ENCODE measurements around the gene ARAP2.

DNA sequence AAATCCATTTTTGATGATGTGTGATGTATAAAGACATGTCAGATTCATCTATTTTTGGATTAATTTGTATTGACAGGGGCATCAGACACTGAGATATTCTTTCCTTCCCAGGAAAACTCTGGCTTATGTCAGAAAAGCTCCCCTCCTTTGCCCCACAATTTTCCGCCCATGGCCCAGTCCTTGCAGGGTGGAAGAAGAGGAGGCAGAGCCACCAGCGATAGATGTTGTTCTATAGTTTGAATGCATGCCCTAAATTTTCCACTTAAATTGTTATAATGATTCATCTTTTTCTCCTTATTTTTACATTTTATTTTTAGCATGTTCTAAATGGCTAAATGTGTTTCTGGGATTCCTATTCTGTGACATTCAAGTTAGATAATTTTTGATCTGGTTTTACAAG lies 149.3 kb downstream of the ARAP2 start:
- TF ChIP-seq, protein P1, sequence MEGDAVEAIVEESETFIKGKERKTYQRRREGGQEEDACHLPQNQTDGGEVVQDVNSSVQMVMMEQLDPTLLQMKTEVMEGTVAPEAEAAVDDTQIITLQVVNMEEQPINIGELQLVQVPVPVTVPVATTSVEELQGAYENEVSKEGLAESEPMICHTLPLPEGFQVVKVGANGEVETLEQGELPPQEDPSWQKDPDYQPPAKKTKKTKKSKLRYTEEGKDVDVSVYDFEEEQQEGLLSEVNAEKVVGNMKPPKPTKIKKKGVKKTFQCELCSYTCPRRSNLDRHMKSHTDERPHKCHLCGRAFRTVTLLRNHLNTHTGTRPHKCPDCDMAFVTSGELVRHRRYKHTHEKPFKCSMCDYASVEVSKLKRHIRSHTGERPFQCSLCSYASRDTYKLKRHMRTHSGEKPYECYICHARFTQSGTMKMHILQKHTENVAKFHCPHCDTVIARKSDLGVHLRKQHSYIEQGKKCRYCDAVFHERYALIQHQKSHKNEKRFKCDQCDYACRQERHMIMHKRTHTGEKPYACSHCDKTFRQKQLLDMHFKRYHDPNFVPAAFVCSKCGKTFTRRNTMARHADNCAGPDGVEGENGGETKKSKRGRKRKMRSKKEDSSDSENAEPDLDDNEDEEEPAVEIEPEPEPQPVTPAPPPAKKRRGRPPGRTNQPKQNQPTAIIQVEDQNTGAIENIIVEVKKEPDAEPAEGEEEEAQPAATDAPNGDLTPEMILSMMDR (IDR thresholded peaks at IDR 0.05; ENCODE audit: insufficient read depth, low read length, poor library complexity, severe bottlenecking) = no peak
- TF ChIP-seq EZH2phosphoT487 (conservative IDR thresholded peaks at IDR 0.05; ENCODE audit: low read length) = no peak

Data from SU-DHL-6 (cell line).